Left hindlimb (tissue), 1 donor: ENCODE data around the gene FAM131A.

Experiments used
- DNase-seq: peaks from one replicate; pipeline ENCODE4 v3.0.0-alpha.2; 2018

FAM131A gene, protein sequence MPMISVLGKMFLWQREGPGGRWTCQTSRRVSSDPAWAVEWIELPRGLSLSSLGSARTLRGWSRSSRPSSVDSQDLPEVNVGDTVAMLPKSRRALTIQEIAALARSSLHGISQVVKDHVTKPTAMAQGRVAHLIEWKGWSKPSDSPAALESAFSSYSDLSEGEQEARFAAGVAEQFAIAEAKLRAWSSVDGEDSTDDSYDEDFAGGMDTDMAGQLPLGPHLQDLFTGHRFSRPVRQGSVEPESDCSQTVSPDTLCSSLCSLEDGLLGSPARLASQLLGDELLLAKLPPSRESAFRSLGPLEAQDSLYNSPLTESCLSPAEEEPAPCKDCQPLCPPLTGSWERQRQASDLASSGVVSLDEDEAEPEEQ

DNA sequence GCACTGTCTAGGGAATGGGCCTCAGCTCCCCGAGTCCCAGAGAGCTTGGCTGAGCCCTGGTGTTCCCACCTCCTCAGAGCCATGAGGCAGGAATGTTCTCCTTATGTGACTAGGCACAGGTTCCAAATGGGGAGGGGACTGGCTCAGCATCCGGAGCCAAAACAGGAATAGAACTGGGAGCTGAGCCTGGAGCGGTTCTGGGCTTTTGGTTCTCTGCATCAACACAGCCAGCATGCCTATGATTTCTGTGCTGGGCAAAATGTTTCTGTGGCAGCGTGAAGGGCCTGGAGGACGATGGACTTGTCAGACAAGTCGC is at the start of gene FAM131A:
FAM131A (plus strand) TSS at position 202 of the 316 bp plus-strand sequence; CDS start at position 233, 31 bp downstream.
- DNase-seq, result peak; percentile 85

- DNase-seq, result no peak
Observed at GRCh38 chr3:184289426-184289938, 47.9 kb upstream of the FAM131A start.

GRCh38 chr3:184290331-184290730 is 47.1 kb upstream of the FAM131A start:
- no peak for DNase-seq

DNA sequence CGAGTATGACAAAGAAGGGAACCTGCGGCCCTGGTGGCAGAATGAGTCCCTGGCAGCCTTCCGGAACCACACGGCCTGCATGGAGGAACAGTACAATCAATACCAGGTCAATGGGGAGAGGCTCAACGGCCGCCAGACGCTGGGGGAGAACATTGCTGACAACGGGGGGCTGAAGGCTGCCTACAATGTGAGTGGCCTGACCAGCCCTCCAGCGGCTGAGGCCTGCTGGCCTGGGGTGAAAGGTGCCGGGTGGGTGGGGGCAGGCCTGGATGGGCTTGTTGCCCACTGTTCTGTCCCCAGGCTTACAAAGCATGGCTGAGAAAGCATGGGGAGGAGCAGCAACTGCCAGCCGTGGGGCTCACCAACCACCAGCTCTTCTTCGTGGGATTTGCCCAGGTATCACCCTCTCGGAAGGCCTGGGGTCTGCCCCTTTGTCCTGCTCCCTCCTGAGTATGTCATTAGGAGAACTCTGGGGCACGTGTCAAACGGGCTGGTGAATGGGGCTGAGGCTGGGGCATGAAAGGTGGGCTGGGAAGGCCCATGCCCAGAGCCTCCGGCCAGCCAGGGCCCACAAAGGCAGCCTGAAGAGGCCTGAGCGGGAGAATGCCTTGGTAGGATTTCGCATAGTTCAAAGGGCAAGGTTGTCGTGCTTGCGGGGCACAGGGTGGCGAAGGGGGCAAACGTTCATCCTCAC is 46.2 kb upstream of the FAM131A start:
- no peak for DNase-seq

GRCh38 chr3:184291738-184292445 is 45.5 kb upstream of the FAM131A start:
- DNase-seq, result no peak

GRCh38 chr3:184295771-184296170 is 41.6 kb upstream of the FAM131A start:
- DNase-seq, result no peak

DNA sequence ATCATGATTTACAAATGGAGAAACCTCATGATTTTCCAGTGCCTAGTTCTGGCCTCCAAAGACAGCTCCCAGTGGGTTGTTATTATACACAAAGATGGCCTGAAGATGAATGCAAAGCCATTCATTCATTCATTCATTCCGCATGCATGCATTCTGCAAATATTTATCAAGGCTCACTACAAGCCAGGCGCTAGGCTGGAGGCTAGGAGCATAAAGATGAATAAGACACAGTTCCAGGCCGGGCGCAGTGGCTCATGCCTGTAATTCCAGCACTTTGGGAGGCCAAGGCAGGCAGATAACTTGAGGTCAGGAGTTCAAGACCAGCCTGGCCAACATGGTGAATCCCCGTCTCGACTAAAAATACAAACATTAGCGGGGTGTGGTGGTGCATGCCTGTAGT is 40.8 kb upstream of the FAM131A start:
- DNase-seq, result no peak

GRCh38 chr3:184298759-184299487 is 38.5 kb upstream of the FAM131A start, which contains the start of gene PSMD2:
Gene PSMD2, plus strand, starts transcription at chr3:184299241. Its CDS starts 26 bp downstream, at chr3:184299267.
- peak; percentile 99 for DNase-seq

DNA sequence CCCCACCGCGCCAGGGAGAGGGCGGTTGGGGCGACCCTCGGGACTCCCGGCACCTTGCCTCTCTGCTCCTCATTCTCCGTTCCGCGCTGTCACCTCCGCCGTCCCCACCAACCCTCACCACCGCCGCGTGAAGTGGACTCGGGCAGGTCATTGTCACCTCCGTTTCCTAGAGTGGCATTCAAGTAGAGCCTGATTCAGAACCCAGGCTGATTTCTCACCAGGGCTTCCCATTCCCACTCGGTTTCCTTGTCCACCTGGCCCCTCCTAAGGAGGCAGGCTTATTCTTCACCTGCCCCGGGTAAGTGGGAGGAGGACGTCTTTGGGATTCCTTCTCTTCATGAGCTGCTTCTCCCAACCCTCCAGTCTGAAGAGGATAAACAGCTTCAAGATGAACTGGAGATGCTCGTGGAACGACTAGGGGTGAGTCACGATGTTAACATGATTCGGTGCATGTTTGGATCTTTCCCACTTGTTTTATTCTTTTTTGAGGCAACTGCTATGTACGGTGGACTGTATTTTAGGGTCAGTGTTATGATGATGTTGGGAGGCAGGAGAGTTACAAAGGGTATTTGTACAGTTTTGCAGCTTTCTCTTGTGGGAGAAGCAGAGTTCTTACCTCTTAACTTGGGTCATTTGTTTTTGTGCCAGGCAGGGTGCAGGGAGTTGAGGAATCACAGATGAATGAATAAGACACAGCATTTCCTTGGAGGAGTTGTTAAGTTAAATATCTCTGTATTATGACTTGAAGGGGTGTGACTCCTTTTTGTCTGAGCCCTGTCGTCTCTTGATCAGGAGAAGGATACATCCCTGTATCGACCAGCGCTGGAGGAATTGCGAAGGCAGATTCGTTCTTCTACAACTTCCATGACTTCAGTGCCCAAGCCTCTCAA is 37.7 kb upstream of the FAM131A start:
- no peak for DNase-seq

GRCh38 chr3:184300378-184300720 is 37.1 kb upstream of the FAM131A start:
- DNase-seq, result no peak

DNA sequence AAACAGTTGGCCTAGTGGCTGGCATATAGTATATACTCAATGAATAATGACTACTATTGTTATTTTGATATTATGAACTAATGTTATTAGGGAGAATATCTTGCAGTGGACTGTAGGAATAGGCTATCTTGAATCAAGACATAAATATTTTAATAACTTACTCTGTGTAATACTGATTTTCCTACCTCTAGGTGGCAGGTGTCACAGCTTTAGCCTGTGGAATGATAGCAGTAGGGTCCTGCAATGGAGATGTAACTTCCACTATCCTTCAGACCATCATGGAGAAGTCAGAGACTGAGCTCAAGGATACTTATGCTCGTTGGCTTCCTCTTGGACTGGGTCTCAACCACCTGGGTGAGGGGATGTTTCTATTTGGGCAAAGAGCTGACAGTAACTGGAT is 31.8 kb upstream of the FAM131A start:
- DNase-seq, result no peak

DNA sequence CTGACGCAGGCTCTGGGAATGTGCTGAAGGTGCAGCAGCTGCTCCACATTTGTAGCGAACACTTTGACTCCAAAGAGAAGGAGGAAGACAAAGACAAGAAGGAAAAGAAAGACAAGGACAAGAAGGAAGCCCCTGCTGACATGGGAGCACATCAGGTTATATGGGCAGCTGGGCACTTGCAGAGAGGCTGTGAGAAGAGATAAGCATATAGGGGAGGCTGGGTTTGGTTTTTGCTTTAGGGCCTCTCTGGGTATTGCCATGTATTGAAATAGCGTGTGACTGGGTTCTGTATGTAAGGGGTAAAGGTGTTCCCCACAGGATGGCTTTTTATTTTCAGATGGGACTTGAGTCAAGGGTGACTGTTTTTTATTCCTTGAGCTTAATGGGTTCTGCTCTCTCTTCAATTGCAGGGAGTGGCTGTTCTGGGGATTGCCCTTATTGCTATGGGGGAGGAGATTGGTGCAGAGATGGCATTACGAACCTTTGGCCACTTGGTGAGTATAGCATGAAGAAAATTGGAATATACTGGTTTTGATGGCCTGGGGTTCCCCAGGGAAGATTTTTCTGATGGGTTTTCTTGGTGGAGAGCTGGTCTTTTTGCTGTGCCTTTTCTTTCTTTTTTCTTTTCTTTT is 30.9 kb upstream of the FAM131A start:
- no peak for DNase-seq

DNA sequence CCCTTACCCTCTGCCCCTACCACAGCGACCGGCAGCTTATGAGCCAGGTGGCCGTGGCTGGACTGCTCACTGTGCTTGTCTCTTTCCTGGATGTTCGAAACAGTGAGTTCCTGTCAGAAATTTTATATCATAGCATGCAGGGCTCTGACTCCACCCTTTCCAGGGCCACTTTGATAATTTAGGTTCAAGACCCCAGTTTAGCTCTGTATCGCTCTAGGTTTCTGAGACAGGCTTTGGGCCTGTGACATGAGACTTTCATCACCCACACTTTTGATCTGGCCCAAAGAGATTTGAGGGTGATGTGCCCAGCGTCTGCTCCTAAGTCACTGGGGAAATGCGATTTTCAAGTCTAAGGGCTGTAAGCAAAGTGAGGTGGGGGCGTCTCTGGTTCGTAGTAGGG is 29.5 kb upstream of the FAM131A start:
- no peak for DNase-seq

DNA sequence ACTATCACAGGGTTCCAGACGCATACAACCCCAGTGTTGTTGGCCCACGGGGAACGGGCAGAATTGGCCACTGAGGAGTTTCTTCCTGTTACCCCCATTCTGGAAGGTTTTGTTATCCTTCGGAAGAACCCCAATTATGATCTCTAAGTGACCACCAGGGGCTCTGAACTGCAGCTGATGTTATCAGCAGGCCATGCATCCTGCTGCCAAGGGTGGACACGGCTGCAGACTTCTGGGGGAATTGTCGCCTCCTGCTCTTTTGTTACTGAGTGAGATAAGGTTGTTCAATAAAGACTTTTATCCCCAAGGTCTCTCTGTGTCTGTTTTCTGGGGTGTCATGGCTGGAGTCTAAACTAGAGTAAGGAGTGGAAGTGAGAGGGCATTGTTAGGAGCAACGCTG is 28.7 kb upstream of the FAM131A start:
- no peak for DNase-seq

DNA sequence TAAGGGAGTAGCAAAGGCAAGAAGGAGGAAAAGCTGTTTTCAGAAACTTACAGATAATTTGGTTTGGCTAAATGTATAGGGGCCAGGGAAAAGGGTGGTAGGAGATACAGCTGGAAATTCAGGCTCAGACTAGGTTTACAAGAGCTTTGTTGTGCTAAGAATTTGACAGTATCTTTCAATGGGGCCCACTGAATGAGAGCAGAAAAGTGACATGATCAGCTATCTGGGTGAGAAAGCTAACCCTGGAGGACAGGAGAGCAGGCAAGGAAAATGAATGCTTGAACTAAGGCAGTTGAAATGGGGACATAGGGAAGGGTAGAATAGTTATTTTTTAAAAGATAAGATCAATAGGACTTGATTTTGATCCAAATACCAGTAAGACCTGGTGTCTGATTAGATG is 25.8 kb upstream of the FAM131A start:
- no peak for DNase-seq

- peak; percentile 97 for DNase-seq
Observed at GRCh38 chr3:184314363-184314699, 23.1 kb upstream of the FAM131A start, which contains the start of gene EIF4G1. Gene EIF4G1, plus strand, starts transcription at chr3:184314606. Its CDS starts 1,191 bp downstream, at chr3:184315797.

DNA sequence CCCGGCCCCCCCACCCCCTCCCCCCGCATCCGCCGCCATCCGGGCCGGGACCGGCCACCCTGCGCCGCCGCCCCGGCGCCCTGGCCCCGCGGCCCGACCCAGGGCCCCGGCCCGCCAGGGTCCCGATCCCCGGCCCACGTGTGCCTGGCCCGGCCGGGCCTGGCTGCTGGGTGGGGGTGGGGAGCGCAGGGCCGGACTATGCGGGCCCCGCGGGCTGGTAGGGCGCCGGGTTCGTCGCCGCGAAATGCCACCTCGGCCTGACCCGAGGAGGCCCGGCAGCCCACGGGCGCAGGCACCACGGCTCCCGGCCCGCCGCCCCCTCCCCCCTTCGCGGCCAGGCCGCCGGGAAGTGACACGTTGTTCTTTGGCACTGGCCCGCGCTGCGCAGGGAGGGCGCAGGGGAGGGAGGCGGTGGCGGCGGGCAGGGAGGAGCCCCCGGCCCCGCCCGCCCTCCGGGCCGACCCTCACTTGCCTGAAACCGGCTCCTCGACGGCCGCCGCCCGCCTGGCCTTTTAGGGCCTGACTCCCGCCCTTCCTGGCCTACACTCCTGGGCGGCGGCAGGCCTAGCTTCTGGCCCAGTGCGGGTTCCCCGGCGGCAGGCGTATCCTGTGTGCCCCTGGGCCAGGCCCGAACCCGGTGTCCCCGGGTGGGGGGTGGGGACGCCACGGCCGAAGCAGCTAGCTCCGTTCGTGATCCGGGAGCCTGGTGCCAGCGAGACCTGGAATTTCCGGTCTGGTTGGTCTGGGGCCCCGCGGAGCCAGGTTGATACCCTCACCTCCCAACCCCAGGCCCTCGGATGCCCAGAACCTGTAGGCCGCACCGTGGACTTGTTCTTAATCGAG is 22.5 kb upstream of the FAM131A start:
- DNase-seq, result peak; percentile 87

- no peak for DNase-seq
Observed at GRCh38 chr3:184315543-184315867, 21.9 kb upstream of the FAM131A start.

- no peak for DNase-seq
Observed at GRCh38 chr3:184315871-184316661, 21.3 kb upstream of the FAM131A start.

DNA sequence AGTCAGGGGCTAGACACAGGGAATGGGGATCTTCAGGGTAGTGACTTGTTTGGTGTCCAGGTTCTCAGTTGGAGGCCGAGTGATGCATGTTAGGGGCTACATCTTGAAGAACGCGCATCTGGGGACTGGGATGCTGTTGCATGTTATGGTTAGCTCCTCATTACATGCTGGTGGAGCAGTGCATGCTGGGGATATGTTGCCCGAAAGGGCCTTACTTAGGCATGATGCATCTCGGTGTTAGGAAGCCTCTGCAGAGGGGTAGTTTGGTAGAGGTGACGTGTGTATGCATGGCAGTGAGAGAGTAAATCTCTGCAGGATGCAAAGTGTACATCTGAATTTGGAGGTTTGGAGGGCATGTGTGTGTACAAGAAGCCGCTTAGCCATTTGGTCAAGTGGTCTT is 20.6 kb upstream of the FAM131A start:
- no peak for DNase-seq
